RCC 7860 (cell line): ENCODE measurements around the gene RGR.

ENCODE experiments used
- DNase-seq: peaks from one replicate; pipeline ENCODE4 v3.0.0-alpha.2; 2015; ENCODE audit warnings: low spot score
- FAIRE-seq: peaks from 2 replicates; lab custom pipeline; 2012; peaks lifted over from hg19 to GRCh38; lab: Jason Lieb, UNC

Gene RGR

DNA sequence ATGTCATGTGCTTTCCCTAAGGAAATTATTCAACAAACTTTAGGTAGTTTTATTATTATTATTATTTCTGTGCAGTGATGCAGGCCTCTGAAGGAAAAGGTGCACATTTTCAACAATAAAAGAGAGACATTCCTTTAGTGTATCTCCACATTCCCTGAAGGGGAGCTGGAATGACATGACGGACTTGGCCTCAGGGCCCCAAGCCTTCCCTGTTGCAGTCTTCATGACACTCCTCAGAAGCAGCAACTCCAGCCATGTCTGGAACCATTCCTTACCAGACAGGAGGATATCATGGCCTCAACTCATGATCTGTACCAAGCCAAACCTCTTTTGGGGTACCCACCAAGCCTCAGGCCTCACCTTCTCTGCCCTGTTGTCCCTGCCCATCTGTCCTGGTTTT lies 48.3 kb downstream of the RGR start:
- DNase-seq (no peak), FAIRE-seq (no peak)

DNA sequence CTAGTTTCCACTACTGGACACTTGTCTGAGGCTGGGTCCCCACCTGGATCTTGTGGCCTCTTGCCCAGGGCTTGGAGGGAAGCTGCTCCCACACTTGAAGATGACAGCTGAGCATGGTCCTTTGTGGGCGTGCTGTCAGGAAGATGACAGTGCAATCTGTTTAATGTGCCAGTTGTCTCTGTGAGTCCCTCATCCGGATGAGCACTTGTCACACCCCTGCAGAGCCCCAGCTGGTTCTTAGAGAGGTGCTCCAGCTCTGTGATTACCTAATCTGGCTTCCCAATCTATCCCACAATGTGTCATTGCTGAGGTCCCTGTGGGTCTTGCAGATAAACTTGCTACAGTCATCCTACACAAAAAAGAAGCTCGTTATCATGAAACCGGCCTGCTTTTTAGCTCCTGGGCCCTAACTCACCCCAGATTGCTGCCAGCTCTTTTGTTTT lies 48.7 kb downstream of the RGR start:
- no peak for DNase-seq

DNA sequence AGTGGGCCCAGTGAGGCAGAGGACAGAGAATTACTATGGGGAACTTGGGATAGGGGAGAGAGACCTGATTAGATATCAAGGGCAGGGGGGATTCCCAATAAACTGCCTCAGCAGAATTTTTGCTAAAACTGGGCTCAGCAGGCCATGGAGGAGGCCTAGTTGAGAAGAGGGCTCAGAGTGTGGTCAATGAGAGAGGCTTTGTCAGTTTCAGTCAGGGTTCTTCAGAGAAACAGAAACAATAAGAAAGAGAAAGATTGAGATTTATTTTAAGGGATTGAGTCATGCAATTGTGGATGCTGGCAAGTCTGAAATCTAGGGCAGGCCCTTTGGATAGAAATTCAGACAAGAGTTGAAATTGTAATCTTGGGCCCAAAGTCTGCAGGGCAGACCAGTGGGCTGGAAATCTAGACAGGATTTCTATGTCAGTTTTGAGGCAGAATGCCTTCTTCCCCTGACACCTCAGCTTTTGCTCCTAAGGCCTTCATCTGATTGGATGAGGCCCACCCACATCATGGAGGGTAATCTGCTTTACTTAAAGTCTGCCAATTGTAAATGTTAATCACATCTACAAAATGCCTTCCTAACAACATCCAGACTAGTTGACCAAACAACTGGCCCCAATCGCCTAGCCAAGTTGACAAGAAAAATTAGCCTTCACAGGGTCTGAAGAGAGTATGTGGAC lies 50.1 kb downstream of the RGR start:
- no peak for FAIRE-seq
- DNase-seq, result no peak

More for the DNA sequence above, 48.7 kb downstream of the RGR start:
- no peak for FAIRE-seq

DNA sequence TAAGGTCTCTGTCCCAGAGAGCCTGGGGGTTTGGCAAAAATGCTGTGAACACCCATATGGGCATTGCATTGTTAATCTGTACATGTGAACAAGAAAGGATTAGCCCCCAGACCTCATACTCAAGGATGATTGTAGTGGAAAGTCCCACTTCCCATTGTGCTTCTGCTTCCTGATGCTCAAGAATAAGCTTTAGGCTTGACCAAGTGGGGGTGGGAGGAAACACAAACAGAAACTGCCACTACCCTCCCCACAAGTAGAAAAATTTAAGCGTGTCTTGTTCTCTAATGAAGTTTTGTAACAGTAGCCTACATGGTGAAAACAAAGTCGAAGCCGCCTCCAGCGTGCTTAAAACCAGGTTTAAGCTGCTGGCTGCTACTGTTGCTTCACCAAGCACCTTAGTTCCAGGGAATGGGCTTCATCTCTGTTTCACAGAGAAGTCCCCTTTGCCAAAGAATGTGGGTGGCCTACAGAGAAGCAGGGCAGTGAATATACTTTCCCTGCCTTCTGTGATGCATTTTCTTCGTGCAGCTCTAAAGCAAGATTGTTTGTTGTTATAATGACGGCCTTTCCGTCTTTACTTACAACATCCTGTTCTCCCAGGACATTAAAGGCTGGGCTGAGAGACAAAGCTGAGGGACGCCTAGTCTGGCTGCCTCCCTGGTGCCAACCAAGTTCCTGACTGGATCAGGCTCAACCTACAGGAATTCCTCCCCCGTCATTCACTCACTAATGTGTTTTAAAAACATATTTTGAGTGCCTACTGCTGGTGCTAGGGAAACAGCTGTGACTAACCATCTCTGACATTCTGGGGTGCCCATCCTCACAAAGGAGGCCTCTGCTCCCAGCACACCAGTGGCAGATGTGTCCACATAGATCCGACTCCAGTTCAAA lies 51.5 kb downstream of the RGR start:
- FAIRE-seq, result no peak
- no peak for DNase-seq

DNA sequence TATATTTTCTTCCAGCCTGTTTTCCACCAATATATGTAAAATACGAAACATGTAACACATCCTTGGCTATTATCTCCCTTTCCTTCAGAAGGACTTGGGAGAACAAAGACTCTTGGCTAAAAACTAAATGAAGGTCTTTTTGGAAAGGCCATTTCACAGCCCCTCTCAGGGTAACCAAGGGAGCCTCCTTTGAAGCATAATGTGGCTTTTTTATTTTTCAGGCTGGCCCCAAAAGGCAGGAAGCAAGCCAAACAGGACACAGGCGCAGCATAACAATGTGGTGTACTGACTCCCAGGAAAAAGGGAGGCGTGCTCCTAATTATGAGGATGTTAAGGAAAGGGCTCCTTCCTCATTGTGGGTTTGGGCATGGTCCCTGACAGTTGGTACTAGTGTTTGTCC lies 53.2 kb downstream of the RGR start:
- DNase-seq (no peak), FAIRE-seq (no peak)

DNA sequence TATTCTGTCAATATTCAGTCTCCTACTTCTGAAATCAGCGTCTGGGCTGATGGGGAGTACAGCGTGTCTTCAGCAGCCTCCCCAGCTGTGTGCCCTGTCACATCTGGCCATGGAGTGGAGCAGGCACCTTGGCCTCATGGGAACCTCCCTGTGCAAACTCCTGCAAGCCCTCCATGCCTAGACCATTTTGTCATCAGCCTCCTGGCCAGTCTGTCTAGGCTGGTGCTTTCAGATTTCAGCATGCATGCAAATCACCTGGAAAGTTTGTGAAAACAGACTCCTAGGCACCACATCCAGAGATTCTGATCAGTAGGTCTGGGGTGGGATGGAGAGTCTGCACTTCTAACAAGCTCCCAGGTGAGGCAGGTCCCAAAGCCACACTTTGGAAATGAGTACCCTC lies 57.4 kb downstream of the RGR start:
- DNase-seq, result no peak
- no peak for FAIRE-seq

DNA sequence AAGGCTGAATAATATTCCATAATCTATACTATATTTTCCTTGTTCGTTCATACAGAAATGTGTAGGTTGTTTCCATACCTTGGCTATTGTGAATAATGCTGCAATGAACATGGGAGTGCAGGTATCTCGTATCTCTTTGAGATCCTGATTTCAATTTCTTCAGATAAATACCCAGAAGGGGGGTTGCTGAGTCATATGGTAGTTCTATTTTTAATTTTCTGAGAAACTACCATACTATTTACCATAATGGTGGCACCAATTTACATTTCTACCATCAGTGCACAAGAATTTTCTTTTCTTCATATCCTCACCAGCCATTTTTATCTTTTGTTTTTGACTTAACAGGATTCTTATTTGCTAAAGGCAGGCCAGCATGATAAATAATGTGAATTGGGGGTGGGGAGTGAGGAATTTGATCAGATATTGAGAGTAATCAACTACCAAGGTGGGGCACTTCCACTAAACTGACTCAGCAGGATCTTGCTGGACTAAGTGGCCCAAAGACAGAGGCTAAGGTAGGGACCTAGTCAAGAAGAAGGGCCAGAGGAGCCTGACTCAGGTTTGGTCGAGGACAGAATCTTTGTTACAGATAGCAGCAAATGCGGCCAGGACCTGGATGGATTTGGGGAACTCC lies 62.0 kb downstream of the RGR start:
- DNase-seq, result no peak
- no peak for FAIRE-seq

DNA sequence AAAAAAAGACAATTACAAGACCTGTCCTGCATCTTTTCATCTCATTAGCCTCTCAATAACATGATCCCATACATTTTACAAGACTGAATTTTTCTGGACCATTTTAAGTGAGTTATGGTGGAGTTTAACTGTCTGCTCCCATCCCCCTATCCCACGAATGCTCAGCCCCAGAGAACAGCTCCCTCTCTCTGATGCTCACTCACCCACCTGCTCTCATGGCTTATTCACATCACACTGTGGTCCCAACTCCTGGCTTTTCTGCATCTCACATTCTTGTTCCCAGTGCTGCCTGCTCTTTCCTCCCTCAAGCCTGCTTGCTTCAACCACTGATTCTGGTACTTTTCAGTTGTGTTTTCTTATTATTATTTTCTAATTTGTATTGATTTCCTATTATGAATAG lies 63.2 kb downstream of the RGR start:
- no peak for FAIRE-seq

DNA sequence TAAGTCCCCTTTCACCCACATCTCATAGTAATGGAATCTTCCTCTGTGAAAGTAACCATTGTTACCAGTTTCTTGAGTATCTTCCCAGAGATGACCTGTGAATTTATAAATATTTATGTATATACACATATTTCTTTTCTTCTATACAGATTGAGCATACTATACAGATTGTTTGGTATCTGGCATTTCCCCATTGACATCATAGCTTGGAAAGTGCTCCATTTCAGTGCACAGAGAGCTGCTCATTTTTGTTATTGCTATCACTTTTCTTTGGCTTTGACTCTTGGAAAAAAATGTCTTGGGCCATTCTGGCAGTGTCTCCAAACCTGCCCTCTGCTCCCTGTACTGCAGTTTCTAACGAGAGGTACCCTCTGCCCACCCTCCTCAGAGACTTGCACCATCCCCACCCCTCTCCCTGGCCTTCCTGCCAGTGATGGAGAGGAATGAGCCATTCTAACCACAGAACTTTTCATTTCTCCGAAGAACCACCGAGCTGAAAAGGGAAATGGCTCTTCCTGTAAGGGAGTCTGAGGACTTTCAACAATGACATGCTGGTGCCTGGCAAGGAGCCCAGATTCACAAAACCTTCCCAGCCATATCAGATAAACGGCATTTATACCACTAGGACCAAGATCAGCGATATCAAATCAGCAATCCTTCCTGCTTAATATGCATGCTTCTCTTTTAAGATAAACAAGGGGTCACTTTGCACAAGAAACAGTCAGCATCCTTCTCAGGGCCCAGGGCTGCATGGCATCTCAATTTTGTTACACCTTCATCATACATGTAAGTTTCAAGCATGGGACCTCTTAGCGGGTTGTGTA lies 63.8 kb downstream of the RGR start:
- peak; percentile 87 for DNase-seq
- FAIRE-seq, result peak; percentile 89

More for the DNA sequence above, 63.2 kb downstream of the RGR start:
- DNase-seq, result no peak
